SK-N-SH treated with all-trans-retinoic acid at 6 μM for 48 hours (cell line): Measurements from ENCODE around the gene TOP2A.

Experiments
- ATAC-seq: fragments of 200-7000 bp; cut with Tn5 transposase; 3 replicates; pipeline ENCODE4 v1.9.1; 2020; ENCODE audit warnings: mild to moderate bottlenecking, moderate library complexity
- BACH2 ChIP-seq: fragments of 250-450 bp; sonication (Bioruptor Pico); IDR thresholded peaks from 2 replicates; pipeline ENCODE4 v1.9.0; 2021; ENCODE audit warnings: mild to moderate bottlenecking, borderline replicate concordance
- CSDC2 ChIP-seq: fragments of 250-450 bp; sonication (Bioruptor Pico); IDR thresholded peaks from 2 replicates; pipeline ENCODE4 v1.5.0; 2020; ENCODE audit warnings: mild to moderate bottlenecking, moderate library complexity
- ISL1 ChIP-seq: fragments of 250-450 bp; sonication (Bioruptor Pico); IDR thresholded peaks from 2 replicates; pipeline ENCODE4 v2.1.2; 2022; ENCODE audit warnings: mild to moderate bottlenecking, moderate library complexity
- OSR1 ChIP-seq: fragments of 250-450 bp; sonication (Bioruptor Pico); IDR thresholded peaks from 2 replicates; pipeline ENCODE4 v1.8.0; 2022; ENCODE audit warnings: moderate library complexity, mild to moderate bottlenecking, inconsistent platforms
- PPARA ChIP-seq: fragments of 250-450 bp; sonication (Bioruptor Pico); IDR thresholded peaks from 2 replicates; pipeline ENCODE4 v1.5.0; 2020; ENCODE audit warnings: mild to moderate bottlenecking, borderline replicate concordance
- RARB ChIP-seq: fragments of 250-450 bp; sonication (Bioruptor Pico); IDR thresholded peaks from 2 replicates; pipeline ENCODE4 v1.8.0; 2021; ENCODE audit warnings: mild to moderate bottlenecking, moderate library complexity
- TCF4 ChIP-seq: fragments of 250-450 bp; sonication (Bioruptor Pico); IDR thresholded peaks from 2 replicates; pipeline ENCODE4 v1.8.0; 2021; ENCODE audit warnings: mild to moderate bottlenecking, moderate library complexity, borderline replicate concordance
- ZC3H10 ChIP-seq: fragments of 250-450 bp; sonication (Bioruptor Pico); IDR thresholded peaks from 2 replicates; pipeline ENCODE4 v1.5.1; 2021; ENCODE audit warnings: mild to moderate bottlenecking, moderate library complexity
- ZFP30 ChIP-seq: fragments of 450-650 bp; formaldehyde crosslinking; IDR thresholded peaks from 2 replicates; pipeline ENCODE4 v1.5.0; 2022; ENCODE audit warnings: mild to moderate bottlenecking, moderate library complexity
- ZNF70 ChIP-seq: fragments of 450-650 bp; formaldehyde crosslinking; IDR thresholded peaks from 2 replicates; pipeline ENCODE4 v1.5.0; 2020; ENCODE audit warnings: mild to moderate bottlenecking, moderate library complexity
- TF ChIP-seq, protein P1 (sequence below): fragments of 250-450 bp; sonication (Bioruptor Pico); IDR thresholded peaks from 2 replicates; pipeline ENCODE4 v1.8.0; 2021; ENCODE audit warnings: low read depth, mild to moderate bottlenecking, moderate library complexity, borderline replicate concordance
- TF ChIP-seq, protein P2 (sequence below): fragments of 250-450 bp; sonication (Bioruptor Pico); IDR thresholded peaks from 2 replicates; pipeline ENCODE4 v1.5.0; 2020; ENCODE audit warnings: mild to moderate bottlenecking, moderate library complexity
- TF ChIP-seq, protein P3 (sequence below): fragments of 250-450 bp; sonication (Bioruptor Pico); IDR thresholded peaks from 2 replicates; pipeline ENCODE4 v1.8.0; 2020; ENCODE audit warnings: mild to moderate bottlenecking, moderate library complexity, borderline replicate concordance
- TF ChIP-seq, protein P4 (sequence below): fragments of 250-450 bp; sonication (Bioruptor Pico); IDR thresholded peaks from 2 replicates; pipeline ENCODE4 v1.5.1; 2020; ENCODE audit warnings: low read depth, mild to moderate bottlenecking, moderate library complexity
- TF ChIP-seq, protein P5 (sequence below): fragments of 250-450 bp; sonication (Bioruptor Pico); IDR thresholded peaks from 2 replicates; pipeline ENCODE4 v1.5.1; 2021; ENCODE audit warnings: mild to moderate bottlenecking, moderate library complexity

TOP2A gene

DNA sequence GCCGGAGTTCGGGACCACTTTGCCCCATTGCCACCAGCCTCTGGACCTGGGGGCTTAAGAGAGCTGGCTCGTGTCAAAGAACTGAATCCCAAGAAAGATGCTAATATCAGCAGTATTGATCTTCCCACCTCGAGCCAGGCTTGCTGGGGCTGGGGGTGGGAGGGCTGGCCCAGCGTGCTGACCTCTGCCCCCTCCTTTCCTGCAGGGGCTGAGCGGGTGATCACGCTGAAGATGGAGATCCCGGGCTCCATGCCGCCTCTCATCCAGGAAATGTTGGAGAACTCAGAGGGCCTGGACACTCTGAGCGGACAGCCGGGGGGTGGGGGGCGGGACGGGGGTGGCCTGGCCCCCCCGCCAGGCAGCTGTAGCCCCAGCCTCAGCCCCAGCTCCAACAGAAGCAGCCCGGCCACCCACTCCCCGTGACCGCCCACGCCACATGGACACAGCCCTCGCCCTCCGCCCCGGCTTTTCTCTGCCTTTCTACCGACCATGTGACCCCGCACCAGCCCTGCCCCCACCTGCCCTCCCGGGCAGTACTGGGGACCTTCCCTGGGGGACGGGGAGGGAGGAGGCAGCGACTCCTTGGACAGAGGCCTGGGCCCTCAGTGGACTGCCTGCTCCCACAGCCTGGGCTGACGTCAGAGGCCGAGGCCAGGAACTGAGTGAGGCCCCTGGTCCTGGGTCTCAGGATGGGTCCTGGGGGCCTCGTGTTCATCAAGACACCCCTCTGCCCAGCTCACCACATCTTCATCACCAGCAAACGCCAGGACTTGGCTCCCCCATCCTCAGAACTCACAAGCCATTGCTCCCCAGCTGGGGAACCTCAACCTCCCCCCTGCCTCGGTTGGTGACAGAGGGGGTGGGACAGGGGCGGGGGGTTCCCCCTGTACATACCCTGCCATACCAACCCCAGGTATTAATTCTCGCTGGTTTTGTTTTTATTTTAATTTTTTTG is 61.6 kb downstream of the TOP2A start:
- TF ChIP-seq, protein P1, sequence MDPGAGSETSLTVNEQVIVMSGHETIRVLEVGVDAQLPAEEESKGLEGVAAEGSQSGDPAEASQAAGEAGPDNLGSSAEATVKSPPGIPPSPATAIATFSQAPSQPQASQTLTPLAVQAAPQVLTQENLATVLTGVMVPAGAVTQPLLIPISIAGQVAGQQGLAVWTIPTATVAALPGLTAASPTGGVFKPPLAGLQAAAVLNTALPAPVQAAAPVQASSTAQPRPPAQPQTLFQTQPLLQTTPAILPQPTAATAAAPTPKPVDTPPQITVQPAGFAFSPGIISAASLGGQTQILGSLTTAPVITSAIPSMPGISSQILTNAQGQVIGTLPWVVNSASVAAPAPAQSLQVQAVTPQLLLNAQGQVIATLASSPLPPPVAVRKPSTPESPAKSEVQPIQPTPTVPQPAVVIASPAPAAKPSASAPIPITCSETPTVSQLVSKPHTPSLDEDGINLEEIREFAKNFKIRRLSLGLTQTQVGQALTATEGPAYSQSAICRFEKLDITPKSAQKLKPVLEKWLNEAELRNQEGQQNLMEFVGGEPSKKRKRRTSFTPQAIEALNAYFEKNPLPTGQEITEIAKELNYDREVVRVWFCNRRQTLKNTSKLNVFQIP (CRISPR knock-in tag) = no peak
- TF ChIP-seq, protein P2, sequence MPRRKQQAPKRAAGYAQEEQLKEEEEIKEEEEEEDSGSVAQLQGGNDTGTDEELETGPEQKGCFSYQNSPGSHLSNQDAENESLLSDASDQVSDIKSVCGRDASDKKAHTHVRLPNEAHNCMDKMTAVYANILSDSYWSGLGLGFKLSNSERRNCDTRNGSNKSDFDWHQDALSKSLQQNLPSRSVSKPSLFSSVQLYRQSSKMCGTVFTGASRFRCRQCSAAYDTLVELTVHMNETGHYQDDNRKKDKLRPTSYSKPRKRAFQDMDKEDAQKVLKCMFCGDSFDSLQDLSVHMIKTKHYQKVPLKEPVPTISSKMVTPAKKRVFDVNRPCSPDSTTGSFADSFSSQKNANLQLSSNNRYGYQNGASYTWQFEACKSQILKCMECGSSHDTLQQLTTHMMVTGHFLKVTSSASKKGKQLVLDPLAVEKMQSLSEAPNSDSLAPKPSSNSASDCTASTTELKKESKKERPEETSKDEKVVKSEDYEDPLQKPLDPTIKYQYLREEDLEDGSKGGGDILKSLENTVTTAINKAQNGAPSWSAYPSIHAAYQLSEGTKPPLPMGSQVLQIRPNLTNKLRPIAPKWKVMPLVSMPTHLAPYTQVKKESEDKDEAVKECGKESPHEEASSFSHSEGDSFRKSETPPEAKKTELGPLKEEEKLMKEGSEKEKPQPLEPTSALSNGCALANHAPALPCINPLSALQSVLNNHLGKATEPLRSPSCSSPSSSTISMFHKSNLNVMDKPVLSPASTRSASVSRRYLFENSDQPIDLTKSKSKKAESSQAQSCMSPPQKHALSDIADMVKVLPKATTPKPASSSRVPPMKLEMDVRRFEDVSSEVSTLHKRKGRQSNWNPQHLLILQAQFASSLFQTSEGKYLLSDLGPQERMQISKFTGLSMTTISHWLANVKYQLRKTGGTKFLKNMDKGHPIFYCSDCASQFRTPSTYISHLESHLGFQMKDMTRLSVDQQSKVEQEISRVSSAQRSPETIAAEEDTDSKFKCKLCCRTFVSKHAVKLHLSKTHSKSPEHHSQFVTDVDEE = no peak
- TF ChIP-seq ZC3H10 = no peak
- TF ChIP-seq ZFP30 (CRISPR knock-in tag) = no peak
- no peak for TF ChIP-seq OSR1 (CRISPR knock-in tag)
- TF ChIP-seq BACH2 = no peak
- TF ChIP-seq TCF4 (CRISPR knock-in tag) = no peak
- TF ChIP-seq PPARA (CRISPR knock-in tag) = no peak
- TF ChIP-seq RARB (CRISPR knock-in tag) = no peak
- TF ChIP-seq, protein P3, sequence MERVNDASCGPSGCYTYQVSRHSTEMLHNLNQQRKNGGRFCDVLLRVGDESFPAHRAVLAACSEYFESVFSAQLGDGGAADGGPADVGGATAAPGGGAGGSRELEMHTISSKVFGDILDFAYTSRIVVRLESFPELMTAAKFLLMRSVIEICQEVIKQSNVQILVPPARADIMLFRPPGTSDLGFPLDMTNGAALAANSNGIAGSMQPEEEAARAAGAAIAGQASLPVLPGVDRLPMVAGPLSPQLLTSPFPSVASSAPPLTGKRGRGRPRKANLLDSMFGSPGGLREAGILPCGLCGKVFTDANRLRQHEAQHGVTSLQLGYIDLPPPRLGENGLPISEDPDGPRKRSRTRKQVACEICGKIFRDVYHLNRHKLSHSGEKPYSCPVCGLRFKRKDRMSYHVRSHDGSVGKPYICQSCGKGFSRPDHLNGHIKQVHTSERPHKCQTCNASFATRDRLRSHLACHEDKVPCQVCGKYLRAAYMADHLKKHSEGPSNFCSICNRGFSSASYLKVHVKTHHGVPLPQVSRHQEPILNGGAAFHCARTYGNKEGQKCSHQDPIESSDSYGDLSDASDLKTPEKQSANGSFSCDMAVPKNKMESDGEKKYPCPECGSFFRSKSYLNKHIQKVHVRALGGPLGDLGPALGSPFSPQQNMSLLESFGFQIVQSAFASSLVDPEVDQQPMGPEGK (CRISPR knock-in tag) = no peak
- TF ChIP-seq, protein P4, sequence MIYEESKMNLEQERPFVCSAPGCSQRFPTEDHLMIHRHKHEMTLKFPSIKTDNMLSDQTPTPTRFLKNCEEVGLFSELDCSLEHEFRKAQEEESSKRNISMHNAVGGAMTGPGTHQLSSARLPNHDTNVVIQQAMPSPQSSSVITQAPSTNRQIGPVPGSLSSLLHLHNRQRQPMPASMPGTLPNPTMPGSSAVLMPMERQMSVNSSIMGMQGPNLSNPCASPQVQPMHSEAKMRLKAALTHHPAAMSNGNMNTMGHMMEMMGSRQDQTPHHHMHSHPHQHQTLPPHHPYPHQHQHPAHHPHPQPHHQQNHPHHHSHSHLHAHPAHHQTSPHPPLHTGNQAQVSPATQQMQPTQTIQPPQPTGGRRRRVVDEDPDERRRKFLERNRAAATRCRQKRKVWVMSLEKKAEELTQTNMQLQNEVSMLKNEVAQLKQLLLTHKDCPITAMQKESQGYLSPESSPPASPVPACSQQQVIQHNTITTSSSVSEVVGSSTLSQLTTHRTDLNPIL (CRISPR knock-in tag) = no peak
- TF ChIP-seq, protein P5, sequence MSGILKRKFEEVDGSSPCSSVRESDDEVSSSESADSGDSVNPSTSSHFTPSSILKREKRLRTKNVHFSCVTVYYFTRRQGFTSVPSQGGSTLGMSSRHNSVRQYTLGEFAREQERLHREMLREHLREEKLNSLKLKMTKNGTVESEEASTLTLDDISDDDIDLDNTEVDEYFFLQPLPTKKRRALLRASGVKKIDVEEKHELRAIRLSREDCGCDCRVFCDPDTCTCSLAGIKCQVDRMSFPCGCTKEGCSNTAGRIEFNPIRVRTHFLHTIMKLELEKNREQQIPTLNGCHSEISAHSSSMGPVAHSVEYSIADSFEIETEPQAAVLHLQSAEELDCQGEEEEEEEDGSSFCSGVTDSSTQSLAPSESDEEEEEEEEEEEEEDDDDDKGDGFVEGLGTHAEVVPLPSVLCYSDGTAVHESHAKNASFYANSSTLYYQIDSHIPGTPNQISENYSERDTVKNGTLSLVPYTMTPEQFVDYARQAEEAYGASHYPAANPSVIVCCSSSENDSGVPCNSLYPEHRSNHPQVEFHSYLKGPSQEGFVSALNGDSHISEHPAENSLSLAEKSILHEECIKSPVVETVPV (CRISPR knock-in tag) = no peak
- no peak for TF ChIP-seq ZNF70 (CRISPR knock-in tag)
- no peak for ATAC-seq

DNA sequence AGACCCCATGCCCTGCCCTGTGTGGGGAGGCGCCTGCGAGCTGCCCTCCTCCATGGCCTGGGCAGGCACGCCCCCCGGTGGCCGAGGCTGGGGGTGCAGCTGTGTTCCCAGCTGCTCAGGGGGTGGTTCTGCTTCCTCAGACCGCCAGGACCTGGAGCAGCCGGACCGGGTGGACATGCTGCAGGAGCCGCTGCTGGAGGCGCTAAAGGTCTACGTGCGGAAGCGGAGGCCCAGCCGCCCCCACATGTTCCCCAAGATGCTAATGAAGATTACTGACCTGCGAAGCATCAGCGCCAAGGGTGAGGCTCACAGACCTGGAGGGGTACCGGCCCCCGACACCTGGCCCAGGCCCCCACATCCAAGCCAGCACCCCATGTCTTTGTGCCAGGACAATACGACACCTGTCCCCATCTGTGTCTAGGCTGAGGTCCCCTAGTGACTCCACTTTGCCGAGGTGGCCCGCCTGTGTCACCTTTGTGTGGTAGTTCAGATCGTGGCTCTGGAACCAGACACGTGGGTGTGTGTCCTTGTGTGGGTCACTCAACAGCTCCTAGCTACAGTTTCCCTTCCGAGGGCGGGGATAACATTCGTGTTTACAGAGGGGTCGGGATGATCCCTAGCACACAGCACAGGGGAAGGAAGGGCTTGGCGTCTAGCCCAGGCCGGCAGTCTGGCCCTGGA is 62.4 kb downstream of the TOP2A start:
- ATAC-seq = peak; percentile 73
- TF ChIP-seq ZNF70 (CRISPR knock-in tag) (no peak), CSDC2 (CRISPR knock-in tag) (no peak), ISL1 (no peak), PPARA (CRISPR knock-in tag) (no peak)
- TF ChIP-seq, protein P4 (CRISPR knock-in tag) = no peak
- TF ChIP-seq, protein P3 (CRISPR knock-in tag) = no peak
